HG03045 (cell line): ENCODE measurements around the gene RNF25.
A peak's percentile ranks its signal among the peaks of the same experiment; 100 is the strongest.

Experiments used
- ATAC-seq: cut with Tn5 transposase; IDR thresholded peaks from one replicate; pipeline ENCODE4 v1.9.1; 2021; ENCODE audit warnings: mild to moderate bottlenecking, moderate library complexity; ENCODE audit not compliant: unreplicated experiment

RNF25 gene

DNA sequence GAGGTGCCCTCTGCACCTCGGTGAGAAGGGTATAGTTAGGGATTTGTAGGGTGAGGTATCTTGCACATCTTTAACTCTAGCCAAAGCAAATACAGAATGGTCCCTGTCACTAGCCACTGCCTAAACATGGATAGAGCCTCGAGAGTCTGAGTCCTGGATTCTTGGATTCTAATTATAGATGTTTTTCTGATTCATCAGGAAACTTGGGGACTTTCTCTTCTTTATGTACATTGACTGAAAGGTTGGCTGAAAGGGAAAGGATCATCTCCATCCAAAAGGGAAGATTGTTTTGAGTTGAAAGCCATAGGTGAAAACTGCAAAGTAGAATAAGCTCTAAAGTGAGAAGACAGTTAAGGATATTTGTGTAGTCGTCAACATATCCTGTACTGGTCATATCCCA is 8.3 kb upstream of the RNF25 start:
- no peak for ATAC-seq

DNA sequence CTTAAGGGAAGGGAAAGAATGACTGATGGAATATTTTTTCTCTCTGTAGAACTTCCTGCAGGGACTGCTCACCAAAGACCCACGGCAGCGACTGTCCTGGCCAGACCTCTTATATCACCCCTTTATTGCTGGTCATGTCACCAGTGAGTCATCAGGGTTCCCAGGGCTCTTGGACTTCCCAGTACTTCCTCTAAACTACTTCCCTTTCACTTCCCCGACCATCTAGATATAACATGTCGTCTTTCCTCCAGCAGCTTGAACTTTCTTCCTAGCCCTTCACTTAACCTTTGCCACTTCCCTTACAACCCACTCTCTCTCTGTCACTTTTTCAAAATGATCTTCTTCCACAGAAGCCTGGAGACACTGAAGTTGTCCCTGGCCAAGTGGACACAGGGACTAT is 7.3 kb upstream of the RNF25 start:
- no peak for ATAC-seq

DNA sequence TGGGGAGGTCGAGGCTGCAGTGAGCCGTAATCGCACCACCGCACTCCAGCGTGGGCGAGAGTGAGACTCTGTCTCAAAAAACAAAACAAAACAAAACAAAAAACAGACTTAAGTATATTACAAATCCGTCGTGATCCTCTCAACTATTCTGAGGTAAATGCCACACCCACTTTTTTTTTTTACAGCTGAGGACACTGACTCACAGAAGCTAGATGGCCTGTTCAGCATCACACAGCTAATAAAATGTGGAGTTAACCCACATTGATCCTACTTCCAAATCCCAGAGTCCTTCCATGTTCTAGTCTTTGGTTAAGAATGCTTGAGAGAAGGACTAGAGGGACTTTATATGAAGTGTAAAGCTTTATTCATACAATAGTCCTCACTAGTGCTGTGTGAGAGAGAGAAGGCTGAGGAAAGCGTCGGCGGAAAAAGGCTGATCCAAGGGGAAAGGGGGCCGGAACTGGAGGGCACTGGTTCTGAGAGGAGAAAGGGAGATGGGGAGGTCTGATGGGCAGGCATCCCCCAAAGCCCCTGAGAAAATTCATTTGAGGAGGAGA is 627 bp downstream of the RNF25 start:
- peak; percentile 11 for ATAC-seq

DNA sequence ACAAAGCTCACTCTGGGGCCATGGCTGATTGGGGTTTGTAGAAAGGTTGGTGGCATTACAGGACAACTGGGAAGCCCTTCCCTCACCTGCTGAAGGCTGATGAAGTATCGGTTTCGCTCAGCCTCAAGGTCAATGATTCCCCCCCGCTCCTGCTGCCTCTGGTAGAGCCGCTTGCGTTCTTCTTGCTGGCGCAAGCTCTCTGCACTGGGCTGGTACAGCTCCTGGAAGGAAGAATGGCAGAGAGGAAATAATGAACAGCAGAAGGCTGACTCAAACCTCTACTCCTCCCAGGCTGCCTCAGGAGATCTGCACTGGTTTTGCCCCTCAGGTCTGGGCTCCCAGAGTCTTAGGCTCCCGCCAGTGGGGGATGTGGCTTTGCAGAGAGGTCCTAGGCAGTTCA is 7.1 kb downstream of the RNF25 start:
- no peak for ATAC-seq

DNA sequence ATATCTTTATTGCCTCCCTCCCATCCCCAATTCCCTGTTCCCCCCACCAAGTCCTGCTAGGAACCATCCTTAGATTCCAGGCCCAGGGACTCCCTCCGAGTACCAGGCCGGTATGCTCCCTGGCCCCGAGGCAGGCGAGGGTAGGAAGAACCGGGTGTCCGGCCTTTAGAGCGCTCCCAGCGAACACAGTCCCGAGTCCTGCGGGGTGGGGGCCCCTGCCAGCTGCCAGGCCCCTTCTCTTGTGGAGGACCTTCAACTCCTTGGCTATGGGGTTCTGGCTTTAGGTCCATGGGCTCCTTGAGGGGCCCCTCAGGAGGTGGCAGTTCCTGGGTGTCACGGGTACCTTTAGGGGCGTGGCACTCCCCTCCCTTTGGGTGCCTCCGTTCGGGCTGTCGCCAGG is 7.9 kb downstream of the RNF25 start:
- ATAC-seq, result no peak

DNA sequence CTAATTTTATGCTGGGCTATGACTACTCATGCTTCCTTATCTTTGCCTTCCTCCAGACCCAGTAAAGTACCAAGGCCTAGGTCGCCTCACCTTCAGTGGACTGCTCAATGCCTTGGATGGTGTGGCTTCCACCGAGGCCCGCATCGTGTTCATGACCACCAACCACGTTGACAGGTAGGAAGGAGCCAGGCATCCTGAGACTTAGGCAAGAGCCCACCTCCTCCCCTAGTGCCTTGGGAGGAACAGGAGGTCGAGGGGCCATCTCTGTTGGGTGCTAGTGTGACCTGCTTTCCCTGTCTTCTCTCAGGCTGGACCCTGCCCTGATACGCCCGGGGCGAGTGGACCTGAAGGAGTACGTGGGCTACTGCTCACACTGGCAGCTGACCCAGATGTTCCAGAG is 9.0 kb downstream of the RNF25 start:
- no peak for ATAC-seq

DNA sequence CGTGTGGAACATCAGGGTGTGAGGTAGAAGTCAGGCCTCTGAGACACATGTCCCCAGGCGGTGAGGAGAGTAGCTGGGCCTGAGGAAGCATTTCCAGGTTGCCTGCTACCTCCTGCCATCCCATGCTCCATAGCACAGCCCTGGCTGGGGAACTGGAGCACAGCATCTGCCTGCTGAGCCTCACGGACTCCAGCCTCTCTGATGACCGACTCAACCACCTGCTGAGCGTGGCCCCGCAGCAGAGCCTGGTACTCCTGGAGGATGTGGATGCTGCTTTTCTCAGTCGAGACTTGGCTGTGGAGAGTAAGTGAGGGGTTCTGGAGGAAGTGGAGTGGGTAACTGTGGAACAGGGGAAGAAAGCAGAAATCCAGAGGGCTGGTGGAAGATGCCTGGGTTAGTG is 9.4 kb downstream of the RNF25 start:
- ATAC-seq, result no peak

DNA sequence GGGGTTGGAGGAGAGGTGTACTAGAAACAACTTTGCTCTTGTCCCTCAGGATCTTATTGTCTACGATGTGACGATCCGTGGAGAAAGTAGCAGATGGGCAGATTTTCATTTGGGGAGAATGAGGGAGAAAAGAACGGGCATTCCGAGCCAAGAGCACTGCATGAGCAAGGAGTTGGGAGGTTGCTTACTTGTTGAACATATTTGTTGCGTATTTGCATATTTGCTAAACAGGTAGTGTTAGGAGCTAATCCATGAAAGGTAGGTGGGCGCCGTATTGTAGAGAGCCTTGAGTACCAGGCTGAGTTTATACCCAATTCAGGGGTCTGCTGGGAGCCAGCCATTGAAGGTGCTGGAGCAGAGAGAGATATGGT is 11.8 kb downstream of the RNF25 start:
- ATAC-seq, result no peak

DNA sequence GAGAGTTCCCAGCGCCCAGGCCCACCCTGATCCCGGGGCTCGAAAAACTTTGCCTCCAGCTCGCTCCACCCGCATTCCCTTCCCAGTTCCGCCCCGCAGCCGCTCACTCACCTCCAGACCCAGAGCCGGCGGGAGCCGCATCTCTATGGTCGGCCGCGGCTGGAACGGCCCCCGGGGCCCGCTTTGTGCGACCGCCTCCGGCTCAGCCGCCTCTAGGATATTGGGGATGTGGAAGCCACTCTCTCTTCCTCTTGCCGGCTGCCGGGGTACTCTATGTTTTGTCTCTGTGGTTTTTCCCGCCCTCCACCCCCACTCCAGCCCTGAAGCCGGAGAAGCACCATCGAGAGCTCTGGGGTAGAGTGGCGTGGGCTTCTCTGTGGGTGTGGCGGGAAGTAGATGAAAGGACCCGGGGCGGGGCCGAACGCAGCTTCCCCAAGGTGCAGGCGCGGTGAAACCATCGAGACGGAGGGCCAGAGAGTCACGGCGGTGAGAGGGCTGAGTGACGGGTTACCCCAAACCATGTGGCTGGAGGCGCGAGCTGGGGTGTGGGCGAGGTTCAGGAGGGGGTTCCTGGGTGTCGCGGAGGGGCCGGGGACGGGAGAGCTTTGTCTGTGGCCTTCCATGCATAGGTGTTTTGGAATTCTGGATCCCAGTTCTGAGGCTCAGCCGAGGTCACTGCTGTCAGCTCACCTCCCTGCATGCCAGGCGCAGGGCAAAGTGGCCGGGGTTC is 12.4 kb downstream of the RNF25 start, which contains the start of the genes BCS1L and ZNF142:
Gene BCS1L (plus strand): TSS at position 426 of the 730 bp plus-strand sequence. CDS start 1,305 bp downstream, outside the sequence.
Gene ZNF142 (minus strand): TSS at position 366 of the 730 bp plus-strand sequence. CDS start 3,194 bp downstream, outside the sequence.
- ATAC-seq, result peak; percentile 96

DNA sequence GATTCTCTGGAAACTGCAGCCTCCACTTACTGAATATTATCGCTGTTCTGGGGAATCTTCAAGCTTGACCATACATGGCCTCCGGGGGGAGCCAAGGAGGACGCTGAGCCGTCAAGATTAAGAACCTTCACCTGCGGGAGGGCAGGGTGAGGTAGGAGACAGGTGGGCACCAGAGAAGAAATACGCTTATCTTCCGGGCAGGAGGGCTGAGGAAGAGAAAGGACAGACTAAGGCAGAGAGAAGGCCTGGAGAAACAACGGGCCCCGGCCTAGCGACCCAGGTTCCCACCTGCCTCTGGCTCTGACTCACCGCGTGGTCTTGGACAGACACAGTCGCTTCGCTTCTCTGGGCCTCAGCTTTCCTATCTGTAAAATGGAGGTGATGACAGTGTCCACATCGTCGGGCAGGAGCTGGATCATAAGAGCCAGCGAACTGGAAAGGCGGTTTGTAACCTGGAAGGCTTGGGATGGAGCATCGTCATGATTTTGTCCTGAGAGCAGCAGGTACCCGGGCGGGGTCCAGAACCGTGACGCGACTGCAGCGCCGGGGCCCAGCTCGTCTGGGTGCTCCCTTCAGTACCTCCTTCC is 13.0 kb downstream of the RNF25 start:
- ATAC-seq, result peak; percentile 32

DNA sequence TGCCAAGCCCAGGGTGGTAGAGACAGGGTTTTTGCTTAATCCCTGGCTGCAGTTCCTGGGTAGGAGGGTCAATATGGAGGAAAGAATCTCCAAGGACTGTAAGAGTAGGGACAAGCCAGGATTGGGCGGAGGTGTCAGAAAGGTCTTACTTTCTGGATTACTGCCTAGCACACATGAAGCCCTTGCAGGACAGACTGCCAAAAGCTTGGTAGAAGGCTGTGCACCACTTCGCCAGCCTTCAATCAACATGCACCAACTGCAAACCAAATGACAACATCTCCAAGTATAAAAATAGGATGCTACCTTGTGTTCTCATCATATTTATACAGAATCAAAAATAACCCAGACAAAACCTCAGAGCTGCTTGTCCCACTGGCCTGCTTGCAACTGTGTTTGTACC is 16.1 kb downstream of the RNF25 start:
- no peak for ATAC-seq

DNA sequence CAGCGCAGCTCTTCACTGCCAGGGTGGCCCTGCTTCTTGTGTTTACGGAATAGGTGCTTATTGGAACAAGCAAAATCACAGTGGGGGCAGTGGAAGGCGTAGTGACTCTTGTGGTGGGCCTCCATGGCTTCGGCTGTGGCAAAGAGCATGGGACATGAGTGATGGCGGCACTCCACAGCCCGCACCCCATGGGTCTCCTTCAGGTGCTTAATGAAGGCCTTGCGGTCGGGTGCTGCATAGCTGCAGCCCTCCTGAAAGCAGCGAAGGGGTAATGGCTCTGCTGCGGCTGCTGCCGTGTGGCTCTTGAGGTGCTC is 23.1 kb downstream of the RNF25 start:
- no peak for ATAC-seq

DNA sequence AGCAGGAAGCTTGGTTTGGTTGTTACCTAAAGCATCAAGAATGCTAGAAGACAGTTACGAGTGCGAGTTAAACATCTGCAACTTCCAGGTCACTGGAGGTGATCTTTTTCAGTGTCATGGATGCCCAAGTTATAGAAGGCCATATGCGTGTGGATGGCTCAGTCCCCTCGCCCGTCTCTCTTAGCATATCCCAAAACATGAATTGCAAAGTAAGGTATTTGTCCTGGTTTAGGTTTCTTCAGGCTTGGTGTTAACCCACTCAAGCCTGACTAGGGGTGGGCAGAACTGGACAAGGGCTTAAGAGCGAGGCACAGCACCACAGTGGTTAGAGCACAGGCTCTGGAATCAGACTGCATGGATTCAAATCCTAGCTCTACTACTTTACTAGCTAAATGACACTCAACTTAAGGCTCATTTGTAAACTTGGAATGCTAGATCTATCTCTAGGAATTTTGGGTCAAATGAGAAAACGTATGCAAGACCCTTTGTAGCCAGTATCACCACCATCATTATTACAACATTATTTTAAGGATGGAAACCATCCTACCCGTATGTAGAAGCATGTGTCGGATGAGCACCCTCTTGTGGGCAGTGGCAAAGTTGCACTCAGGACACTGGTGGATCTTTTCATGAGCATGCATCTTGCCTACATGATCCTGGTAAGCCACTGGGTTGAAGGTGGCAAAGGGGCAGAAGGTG is 23.6 kb downstream of the RNF25 start:
- no peak for ATAC-seq

DNA sequence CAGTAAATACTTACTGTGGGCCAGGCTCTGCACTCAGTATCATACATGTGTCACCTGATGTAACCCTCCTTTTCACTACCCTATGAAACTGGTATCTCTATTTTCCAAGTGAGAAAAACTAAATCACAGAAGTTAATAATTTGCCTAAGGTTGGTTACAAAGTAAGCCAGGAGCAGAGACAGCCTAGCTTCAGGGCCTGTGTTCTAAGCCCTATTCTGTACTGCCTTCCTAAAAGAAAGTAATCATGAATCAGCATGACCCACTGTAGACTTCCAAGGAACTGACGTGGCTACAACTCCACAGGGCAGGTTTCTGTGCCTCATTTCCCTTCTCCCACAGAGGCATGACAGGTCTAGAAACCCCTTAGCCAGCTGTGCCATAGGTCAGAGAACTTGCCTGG is 26.7 kb downstream of the RNF25 start:
- no peak for ATAC-seq

DNA sequence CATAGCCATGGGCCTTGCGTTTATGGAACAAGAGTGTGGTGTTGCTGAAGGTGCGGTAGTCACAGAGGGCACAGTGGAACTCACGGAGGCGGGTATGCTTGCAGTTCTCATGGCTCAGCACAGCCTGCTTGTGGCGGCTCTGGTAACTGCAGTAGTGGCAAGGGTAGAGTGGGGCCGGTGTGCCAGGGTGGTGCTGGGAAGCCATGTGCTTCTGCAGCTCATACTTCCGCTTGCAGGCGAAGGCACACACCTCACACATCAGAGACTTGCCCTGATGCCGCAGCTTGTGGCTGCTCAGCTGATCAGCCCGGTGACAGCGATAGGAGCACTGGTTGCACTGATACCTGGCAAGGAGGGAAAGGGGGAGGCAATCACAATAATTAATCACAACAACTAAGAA is 27.1 kb downstream of the RNF25 start:
- ATAC-seq, result no peak

DNA sequence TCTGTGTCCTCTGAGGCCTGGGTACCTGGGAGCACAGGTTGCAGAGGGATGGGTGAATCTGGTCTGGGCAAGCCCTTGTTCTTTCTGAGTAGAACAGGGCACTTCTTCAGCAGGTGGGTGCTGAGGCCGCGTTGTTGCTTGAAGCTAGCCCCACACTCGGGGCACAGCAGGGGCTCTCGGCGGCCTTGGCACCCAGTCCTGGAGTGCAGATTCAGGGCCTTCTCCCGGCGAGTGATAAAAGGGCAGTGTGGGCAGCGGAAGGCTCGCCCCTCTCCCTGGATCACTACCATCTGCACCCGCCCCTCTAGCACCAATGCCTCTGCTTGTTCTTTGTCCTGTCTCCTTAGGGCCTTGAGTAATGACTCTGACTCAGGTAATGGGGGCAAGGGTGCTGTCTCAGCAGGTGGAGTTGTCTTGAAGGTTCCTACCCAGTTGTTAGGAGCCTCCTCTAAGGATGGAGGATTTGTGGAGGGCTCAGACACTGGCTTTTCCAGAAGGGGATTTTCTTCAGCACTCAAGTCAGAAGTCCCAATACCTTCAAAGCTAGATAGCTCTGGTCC is 28.0 kb downstream of the RNF25 start:
- no peak for ATAC-seq

DNA sequence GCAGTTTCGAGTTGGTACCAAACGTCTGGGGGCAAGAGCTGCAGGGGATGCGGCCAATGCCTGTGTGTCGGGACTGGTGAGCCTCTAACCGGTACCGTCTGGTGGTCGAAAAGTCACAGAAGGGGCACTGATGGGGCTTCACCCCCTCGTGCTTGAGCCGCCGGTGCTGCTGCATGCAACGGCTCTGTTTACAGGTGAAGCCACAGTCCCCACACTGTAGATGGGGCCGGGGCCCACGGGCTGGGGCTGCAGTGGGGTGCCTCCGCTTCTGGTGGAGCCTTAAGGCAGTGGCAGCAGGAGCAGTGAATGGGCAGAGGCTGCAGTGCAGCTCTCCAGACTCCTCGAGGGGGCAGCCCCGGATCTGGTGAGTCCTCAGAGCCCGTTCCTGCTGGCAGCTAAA is 29.0 kb downstream of the RNF25 start:
- ATAC-seq, result no peak

DNA sequence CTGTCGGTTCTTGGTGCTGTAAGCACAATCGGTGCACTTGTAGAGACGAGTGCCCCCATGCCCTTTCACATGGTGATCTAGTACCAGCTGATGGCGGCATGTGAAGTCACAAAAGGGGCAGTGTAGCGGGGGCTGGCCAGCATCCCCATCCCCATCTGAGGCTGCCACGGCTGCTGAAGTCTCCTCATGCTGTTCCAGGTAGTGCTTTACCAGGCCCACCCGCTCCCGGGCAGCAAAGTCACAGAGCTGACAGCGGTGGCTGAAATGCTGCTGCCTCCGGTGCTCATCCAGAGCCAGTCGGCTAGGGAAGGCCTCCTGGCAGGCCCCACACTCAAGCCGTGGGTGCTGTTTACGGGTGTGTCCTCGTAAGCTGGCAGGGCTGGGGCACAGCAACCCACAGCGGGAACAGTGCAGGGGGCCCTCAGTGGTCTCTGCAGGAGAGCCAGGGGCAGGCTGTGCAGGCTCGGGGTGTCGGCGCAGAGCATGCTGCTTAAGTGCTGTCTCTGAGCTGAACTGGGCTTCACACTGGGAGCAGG is 29.6 kb downstream of the RNF25 start:
- no peak for ATAC-seq

DNA sequence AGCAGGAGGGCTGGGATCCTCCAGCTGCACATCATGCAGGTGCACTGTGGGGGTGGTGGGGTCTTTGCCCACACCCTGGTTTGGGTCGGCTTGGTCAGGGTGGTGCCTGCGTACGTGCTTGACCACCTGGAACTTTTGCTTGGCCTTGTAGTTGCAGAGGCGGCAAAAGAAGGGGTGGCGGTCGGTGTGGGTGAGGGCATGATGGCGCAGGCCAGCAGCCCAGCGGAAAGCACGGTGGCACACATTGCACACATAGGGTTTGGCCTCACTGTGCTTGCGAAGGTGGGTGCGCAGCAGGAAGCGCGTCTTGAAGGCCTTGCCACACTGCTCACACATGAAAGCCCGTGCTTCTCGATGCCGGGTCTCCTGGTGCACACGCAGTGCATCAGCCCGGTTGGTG is 33.4 kb downstream of the RNF25 start:
- ATAC-seq, result no peak

DNA sequence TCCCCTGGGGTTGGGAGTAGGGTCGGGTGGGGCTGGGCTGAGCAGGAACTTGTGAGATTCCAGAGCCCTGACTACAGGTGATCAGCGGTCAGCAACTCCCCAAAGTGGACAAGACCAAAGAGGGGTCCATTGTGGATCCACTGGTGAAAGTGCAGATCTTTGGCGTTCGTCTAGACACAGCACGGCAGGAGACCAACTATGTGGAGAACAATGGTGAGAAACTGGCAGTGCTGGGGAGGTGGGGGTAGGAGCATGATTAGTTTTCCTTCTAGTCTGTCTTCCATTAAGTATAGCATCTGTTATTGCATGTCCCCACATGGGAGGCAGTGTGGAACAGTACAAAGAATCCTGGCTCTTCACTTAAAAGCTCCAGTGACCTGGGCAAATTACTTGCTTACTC is 36.1 kb downstream of the RNF25 start:
- ATAC-seq, result no peak

DNA sequence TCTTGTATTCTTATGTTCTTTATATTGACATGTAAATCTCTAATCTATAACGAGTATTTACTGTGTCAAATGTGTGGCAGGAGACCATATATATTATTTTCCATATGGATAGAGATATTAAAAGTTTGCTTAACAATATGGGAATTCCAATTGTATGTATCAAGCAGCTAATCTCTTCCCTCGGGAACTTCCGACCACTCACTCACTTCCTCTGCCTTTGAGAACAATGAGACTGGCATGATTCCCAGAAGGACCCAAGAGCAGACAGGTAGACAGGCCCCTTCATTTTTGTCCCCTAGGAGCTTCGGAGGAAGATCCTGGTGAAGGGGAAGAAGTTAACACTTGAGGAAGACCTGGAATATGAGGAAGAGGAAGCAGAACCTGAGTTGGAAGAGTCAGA is 40.0 kb downstream of the RNF25 start:
- no peak for ATAC-seq
